ENCODE data around the gene HEMGN.
"Not testable (repeated sequence)": the region's sequence is repeated elsewhere in the genome, so short reads cannot be mapped to it uniquely, and the experiment has no call there.

The HEMGN gene

DNA sequence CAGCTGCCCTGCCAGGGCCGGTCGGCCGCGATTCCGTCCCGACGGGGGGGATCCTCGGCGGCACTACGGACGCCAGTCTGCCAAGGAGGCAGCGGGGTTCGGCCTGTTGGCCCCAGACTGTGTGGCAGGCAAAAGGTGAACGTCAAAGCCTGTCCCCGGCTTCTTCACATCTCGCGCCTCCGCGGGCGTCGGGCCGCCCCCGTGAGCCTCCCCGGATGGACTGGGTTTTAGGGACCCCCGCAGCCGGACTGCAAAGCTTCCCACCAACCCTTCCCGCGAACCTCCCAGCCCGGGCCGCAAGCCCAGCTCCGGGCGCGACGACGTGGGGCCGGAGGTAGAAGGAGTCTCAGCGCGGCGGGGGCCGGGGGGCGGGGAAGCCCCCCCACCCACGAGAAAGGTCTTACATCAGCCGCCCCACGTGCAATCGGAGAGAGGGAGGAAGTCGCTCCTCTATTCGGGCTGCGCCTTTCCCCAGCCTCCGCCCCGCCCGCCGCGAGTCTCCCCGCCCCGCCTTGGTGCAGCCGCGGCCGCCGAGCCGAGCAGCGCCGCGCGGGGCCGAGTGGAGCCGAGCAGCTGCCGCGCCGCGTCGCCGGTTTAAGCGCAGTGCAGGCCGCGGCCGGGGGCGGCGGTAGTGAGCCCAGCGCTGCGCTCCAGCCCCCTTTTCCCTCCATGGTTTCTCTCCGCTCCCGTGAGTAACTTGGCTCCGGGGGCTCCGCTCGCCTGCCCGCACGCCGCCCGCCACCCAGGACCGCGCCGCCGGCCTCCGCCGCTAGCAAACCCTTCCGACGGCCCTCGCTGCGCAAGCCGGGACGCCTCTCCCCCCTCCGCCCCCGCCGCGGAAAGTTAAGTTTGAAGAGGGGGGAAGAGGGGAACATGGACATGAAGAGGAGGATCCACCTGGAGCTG is 45.0 kb upstream of the HEMGN start, which contains the start of gene ANP32B:
Gene ANP32B (plus strand): TSS at position 659 of the 906 bp plus-strand sequence. CDS start 215 bp downstream, at position 874.
- peak within 1 kb of the TSS; percentile 87 for H3K4me3 ChIP-seq (ENCODE audit: low read depth, low read length)
- TF ChIP-seq, protein P1, sequence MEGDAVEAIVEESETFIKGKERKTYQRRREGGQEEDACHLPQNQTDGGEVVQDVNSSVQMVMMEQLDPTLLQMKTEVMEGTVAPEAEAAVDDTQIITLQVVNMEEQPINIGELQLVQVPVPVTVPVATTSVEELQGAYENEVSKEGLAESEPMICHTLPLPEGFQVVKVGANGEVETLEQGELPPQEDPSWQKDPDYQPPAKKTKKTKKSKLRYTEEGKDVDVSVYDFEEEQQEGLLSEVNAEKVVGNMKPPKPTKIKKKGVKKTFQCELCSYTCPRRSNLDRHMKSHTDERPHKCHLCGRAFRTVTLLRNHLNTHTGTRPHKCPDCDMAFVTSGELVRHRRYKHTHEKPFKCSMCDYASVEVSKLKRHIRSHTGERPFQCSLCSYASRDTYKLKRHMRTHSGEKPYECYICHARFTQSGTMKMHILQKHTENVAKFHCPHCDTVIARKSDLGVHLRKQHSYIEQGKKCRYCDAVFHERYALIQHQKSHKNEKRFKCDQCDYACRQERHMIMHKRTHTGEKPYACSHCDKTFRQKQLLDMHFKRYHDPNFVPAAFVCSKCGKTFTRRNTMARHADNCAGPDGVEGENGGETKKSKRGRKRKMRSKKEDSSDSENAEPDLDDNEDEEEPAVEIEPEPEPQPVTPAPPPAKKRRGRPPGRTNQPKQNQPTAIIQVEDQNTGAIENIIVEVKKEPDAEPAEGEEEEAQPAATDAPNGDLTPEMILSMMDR (IDR thresholded peaks at IDR 0.05; ENCODE audit: low read depth, low read length) = peak; percentile 65

DNA sequence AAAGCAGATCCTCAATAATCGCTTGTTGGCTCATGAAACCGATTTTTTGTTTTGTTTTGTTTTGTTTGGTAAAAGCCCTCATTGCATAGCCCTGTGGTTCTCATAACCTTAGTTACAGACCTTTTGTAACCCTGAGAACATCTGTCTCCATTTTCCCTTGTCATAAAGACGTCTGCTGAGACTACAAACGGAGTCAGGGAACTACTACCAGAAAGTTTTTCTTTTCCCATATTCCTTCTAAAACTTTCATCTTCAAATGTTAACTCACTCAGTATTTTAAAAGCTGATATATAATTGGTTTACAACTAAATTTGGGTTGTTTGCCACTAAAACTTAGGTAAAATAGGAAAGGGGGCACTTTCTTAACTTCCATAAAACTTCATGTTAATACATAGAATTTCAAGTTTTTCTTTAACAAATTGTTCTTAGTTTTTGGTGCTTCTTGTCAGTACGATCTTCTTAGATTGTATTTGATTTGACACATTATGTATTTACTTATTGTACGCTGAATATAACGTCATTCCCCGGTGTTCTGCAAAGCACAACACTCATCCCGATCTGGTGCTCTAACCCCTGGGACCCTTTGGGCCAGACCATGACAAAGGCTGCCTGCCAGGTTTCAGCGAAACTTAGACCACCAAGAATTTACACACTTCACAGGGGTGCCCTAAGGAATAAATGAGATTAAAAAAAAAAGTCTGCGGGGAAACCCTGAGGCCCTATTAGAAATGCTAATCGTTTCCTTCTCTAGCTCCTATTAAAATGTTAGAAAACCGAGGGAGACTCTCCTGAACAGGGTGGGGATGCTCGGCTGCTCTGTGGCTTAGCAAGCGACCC is 44.1 kb upstream of the HEMGN start:
- peak overlapping the region; percentile 61 for H3K4me3 ChIP-seq (ENCODE audit: low read depth, low read length)
- TF ChIP-seq, protein P1 (IDR thresholded peaks at IDR 0.05; ENCODE audit: low read depth, low read length) = no peak

DNA sequence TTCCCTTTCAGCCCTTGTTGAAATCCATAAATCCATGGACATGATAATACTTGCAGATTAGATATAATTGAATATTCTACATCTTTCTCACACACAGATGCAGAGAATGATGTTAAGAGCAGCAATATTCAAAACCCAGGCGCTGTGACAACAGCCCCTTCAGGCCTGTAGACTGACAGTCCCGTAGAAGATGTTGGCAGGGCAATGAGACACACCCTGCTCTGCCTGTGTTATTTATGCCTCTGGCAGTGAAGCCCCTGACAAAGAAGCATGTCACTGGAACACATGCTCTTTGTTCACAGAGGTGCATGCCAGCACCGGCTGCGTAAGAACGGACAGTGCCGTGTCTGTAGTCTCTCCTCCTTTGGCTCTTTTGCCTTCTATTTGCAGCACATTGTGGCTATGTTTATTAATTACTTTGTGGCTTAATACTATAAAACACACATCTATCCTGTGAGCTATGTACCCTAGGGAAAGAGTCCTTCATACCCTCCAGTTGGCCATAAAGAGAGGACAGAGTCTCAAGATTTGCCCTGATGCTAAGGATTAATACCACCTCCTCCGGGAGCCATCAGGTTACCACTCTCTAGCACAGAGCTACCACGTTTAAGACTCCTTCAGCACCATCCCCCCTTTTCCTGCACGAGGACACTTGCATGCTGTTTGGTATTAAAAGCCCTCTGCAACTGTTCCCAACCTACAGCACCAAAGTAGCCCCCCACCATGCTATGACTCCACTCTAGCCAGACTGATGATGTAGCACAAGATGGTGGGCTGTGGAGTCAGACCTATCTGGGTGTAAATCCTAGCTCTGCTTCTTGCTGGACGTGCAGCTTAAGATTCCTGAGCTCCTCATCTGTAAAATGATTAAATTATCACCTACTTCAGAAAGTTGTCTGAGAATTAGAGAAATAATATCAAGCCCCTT is 43.2 kb upstream of the HEMGN start:
- TF ChIP-seq, protein P1 (IDR thresholded peaks at IDR 0.05; ENCODE audit: low read depth, low read length) = no peak
- no peak overlapping the region for H3K4me3 ChIP-seq (ENCODE audit: low read depth, low read length)

DNA sequence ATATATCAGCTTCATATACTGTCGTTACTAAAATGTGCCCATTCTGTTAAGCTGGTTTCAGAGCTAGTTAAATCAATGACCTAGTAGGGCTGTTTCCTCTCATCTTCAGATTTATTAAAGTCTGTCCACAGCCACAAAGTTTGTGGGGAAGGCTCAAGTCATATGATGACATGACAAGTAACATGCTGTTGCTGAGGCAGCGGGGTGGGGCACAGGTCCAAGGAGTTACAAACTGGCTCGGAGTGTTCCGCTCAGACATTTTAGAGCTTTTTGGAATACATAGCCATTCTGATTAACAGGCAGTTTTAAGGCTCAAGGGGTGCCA is 42.5 kb upstream of the HEMGN start:
- TF ChIP-seq, protein P1 (IDR thresholded peaks at IDR 0.05; ENCODE audit: low read depth, low read length) = no peak
- no peak overlapping the region for H3K4me3 ChIP-seq (ENCODE audit: low read depth, low read length)

DNA sequence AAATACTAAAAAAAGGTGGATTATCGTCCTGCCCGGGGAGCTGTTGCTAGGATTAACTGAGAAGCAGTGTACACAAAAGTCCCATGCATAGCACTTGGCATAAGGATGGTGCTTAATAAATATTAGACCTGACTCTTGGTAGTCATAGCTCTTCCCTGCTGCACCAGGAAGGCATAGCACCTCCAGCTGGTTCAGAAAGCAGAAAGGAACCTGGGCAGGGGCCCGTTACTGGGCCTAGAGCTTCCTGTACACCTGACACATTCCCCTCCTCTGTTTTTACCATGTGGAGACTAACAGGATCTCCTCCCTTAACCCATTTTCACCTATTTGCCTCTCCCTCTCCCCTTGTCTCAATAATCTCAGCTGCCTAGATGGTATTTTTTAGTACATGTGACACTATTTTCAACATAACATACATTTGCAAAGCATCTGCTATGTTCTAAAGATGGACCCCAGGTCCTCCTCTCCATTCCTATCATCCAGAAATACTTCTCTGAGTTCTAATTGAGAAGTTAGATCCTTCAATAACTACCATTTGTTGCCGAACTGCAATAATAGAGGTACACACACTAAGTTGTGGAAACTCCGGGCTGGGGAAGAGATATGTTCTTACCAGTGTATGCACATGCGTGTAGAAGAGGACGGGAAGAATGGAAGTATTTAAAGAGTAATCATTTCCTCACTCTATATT is 42.0 kb upstream of the HEMGN start:
- TF ChIP-seq, protein P1 (IDR thresholded peaks at IDR 0.05; ENCODE audit: low read depth, low read length) = no peak
- no peak overlapping the region for H3K4me3 ChIP-seq (ENCODE audit: low read depth, low read length)

DNA sequence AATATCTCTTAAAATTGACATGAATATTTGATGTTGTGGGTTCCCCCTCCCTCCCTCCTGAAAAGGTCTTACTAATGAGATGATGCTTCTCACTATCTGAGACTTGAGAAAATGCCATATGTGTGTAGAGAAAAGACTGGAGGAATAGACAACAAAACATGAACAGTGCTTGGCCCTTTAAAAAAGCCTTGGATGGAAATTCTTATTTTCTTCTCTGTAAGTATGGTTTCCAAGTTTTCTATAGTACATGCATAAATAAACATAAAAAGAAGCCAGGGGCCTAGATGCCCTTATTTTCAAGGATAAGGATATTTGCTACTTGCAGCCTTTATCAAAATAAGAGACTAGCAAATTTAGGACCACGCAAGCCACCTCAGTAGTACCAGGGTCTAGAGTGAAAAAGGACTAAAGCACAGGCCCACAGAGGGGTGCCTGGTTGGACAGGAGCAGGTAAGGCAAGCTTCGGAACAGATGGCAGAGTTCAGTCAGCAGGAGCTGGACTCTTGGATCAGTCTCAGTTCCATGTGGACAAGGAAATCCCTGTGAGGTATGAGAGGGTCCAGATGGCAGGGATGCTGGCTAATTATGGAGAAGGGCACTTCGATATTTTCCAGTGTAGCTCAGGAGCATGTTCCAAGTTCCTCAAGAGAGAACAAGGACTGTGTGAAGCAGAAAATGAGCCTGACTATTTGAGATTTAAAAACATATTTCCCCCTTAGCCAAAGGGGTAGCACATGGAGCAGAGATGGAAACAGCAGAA is 40.6 kb upstream of the HEMGN start:
- H3K4me3 ChIP-seq (ENCODE audit: low read depth, low read length) = no peak overlapping the region
- TF ChIP-seq, protein P1 (IDR thresholded peaks at IDR 0.05; ENCODE audit: low read depth, low read length) = no peak

DNA sequence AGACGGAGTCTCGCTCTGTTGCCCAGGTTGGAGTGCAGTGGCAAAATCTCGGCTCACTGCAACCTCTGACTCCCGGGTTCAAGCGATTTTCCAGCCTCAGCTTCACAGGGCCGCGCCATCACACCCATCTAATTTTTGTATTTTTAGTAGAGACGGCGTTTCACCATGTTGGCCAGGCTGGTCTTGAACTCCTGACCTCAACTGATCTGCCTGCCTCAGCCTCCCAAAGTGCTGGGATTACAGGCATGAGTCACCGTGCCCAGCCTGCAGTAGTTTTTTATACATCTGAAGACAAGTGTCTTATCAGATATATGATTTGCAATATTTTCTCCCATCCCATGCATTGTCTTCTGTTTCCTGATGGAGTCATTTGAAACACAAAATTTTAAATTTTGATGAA is 38.7 kb upstream of the HEMGN start:
- H3K4me3 ChIP-seq (ENCODE audit: low read depth, low read length) = not testable (repeated sequence)

All from WI38 (cell line).